UCSD-AML1 (cell line): ENCODE results near the gene CERS5.
"Not testable (repeated sequence)": the region's sequence is repeated elsewhere in the genome, so short reads cannot be mapped to it uniquely, and the experiment has no call there.

Experiments
- DNase-seq: peaks from one replicate; lab custom pipeline; 2025; ENCODE audit not compliant: unreplicated experiment; lab: John Stamatoyannopoulos, UW

The CERS5 gene

DNA sequence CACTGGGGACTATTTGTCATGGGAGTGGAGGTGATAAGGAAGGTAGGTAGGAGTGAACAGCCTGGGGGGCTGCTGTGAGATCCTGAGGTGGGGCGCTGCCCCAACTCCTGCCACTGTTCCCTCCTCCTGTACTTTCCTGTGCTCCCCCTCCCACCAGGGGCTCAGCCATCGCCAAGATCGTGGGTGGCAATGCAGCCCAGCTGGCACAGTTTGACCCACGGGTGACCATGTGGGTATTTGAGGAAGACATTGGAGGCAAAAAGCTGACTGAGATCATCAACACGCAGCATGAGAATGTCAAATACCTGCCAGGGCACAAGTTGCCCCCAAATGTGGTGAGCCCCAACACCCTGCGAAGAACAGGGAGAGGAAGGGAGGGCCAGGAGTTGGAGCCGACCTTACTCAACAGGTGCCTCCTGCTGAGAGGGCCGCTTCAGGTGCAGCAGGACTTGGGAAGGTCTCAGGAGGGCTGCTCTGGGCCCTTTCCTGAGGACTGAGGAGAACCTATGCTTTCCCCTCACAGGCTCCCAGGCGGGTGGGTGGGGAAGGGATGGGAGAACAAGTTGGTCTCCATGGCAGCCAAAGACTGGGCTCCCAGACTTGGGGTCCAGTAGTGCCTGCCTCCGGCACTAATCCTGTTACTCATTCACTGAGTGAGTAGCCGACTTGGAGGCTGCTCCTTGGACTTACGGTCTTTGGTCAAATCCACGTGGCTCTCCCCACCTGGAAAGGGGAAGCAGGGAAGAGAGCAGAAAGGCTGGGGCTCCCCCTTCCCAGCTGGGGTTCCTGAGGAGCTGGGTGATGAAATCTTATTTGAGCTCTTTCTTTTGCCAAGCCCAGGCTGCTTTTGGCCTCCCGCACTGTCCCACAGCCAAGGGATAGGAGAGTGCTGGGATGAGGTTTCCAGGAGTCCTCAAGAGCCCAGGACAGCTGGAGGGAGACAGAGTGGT lies 62.5 kb downstream of the CERS5 start:
- no peak for DNase-seq

DNA sequence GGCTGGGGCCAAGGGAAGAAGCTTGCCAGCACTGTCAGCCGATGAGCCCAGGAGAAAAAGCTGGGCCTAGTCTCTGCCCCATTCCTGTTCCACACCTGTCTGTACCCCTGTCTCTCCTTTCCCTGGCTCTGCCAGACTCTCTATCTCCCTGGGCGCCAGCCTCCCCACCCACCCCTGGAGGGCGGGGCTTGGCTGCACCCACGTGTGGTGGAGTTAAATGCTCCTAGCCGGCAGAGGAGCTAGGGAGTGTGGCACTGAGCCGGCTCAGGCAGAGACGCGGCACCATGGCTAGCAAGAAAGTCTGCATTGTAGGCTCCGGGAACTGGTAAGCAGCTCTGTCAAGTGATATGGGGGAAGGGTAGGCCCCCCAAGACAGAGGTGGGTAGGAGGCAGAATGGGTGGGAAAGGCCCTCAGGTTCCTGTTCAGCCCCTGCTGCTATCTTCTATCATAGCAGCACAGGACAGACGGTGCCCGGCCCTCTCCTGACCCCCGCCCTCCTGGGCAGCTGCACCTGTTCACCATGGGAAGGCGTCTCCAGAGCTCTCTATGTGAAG lies 63.3 kb downstream of the CERS5 start, which contains the start of gene GPD1:
Gene GPD1, plus strand, starts transcription at position 242 of the 555 bp plus-strand sequence. Its CDS starts 43 bp downstream, at position 285.
- no peak for DNase-seq

DNA sequence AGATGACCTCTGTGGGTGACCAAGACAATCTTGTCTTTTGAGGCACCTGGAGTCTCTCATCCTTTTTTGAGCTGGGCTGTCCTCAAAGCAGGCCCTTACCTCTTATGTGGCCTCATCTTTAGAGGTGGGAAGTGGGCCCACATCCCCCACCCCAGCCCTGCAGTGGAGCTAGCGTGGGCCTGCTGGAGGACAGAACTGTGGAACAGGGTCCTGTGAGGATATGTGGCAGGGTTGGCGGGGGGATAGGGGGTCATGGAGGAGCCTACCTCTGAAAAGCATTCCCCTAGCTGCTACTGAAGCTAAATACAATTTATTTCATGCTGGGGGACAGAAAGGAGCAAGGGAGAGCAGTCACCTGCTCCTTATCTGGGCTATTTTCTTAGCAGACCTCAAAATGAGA lies 63.8 kb downstream of the CERS5 start:
- DNase-seq = no peak

DNA sequence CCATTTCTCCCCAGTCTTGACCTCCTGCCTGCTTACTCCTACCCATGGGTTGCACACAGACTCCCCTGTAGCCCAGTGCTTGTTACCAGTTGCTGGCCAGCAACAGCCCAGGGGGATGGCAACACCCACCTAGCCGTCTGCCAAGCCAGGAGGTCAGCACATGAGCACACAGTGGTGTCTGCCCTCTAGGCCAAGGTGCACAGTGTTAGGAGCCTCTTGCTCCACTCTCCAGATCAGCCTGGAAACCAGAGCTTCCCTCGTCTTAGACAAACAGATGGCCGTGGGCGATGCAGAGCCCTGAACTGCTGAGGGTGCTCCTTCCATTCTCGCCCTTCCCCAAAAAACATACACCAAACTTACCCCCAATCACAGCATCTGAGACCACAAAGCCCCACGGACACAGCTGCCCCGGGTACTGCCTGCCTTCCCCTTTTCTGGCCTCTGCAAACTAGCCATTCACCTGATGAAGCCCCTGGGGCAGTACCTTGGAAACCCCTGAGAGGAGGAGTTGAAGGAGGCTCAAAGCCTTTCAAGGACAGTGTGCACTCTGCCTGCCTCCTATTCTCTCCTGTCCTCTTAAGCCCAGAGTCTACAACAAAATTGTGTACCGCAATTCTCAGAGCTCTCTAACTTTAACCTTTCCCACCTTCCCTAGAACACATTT lies 64.4 kb downstream of the CERS5 start:
- DNase-seq = no peak

DNA sequence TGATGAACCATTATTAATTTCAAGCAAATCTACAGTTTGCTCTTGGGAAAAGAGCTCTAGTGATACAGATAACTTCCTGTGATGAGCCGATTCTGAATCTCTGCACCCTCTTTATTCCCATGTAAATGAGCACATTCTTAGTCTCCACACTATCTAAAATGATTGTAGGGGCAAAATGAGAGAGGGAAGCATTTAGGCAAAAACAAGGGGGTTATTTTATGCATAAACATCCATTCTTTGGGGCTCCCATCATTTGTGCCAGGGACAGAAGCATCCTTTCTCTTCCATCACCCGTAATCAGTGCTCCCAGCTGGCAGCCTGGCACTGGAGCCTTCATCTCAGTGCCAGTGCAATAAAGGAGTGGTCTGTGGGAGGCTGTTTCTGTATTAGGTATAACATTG lies 65.0 kb downstream of the CERS5 start:
- DNase-seq = no peak

DNA sequence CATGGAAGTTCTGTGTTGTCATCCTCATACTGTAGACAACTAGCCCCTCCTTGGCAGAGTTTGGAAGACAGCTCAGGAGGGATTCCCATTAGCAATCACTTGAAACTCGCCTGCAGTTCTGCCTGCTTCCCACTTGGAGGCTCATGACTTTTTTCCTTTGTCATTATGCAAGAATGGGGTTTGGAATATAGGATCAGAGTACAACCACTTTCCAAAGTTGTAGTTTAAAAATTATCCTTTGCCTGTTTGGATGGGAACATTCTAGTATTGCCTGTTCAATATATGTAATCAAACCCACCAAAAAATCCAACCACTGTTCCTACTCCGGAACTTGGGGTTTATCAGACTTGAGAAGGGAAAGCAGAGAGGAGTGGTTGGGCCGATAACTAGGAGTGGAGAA lies 65.5 kb downstream of the CERS5 start:
- DNase-seq = no peak

DNA sequence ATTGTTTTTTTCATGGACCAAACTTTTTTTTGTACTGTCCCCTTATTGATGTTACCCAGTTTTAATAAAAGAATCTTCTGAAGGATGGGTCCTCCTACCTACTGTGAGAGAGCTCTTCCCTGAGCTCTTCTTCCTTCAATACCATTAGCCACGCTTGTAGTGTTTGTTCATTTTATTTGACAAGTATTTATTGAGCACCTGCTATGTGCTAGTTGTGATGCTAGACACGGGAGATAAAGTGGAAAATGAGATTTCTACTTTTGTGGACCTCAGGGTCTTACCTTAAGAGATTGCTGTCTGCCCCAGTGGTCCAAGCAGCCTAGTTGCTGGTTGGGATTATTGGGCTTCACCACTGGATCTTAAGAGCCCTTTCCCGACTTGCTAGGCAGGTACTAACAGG lies 66.6 kb downstream of the CERS5 start:
- DNase-seq = no peak

DNA sequence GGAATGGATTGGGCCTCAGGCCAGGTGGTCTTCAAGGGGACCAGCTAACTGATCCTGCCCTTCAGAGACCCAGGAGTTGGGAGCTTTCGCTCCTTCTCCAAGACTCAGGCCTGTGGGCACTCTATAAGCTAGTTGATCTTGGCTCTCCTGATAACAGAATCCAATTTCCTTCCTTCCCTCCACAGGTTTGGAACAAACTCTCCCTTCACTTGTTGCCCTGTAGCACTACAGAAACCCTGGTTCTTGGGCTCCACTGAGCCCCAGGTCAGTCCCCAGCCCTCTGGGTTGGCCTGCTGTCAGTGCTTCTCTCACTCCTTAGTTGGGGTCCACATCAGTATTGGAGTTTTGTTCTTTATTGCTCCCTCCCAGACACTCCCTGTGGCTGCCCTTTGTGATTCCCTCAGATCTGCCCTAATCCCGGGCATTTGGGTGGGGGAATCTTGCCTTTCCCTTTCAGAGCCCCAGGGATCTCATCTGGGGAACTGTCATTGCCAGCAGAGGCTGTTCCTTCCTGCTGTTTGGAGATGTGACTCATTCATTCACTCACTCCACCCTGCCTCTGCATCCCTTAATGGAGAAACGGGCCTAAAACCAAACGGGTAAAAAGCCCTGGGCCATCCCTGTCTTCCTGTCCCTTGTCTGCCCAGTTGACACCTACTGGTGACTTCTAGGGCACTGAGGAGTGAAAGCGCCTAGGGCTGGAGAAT lies 67.7 kb downstream of the CERS5 start:
- no peak for DNase-seq

GRCh38 chr12:50097952-50098351 lies 69.2 kb downstream of the CERS5 start:
- no peak for DNase-seq

DNA sequence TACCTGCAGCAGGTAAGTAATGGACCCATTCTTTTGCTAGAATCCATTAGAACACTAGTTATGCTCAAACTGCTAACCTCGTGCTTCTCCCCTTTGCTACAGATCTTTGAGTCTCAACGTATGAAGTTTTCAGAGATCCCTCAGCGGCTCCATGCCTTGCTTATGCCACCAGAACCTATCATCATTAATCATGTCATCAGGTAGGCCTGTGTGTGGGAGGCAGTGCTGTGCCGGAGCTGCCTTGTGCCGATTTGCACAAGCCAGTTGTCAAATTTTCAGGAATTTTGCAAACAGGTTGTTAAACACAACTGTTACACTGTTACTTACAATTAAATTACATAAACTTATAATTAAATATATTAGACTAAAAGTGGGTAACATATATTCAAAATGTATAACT lies 76.8 kb downstream of the CERS5 start:
- DNase-seq = no peak

GRCh38 chr12:50089730-50090129 lies 77.4 kb downstream of the CERS5 start:
- no peak for DNase-seq

- DNase-seq = no peak
These were observed 78.4 kb downstream of the CERS5 start for GRCh38 chr12:50088577-50089335.

DNA sequence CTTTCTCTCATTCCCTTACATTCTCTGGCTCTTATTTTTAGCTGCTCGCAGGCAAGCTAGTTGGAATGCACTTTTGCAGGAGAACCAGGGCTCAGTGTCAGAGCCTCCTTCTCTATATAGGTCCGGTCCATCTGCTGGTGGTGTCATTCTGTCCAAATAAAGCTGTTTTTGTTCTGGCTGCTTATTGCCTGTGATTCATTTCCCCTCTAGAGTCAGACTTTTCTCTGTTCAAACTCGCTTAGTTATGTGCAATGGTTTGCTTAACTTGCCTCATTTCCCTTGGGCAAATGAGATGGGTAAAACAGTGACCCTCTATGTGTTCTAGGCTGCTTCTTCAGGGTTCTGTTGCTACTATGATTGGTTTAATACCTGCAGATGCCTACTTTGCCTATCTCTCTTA lies 79.2 kb downstream of the CERS5 start:
- DNase-seq = no peak

- no peak for DNase-seq
These were observed 80.0 kb downstream of the CERS5 start for GRCh38 chr12:50087151-50087550.

DNA sequence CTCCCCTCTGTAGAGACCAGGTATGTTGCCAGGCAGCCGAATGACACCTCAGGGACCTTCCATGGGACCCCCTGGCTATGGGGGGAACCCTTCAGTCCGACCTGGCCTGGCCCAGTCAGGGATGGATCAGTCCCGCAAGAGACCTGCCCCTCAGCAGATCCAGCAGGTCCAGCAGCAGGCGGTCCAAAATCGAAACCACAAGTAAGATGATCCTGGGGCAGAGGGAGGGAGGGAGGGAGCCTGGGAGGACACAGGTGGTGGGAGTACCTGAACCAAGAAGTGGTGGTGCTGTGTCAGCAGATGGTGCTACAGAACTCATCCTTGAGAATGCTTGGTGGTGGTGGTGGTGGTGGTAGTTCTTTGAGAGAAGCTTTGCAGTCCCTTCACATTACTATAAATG lies 81.0 kb downstream of the CERS5 start:
- DNase-seq = no peak

DNA sequence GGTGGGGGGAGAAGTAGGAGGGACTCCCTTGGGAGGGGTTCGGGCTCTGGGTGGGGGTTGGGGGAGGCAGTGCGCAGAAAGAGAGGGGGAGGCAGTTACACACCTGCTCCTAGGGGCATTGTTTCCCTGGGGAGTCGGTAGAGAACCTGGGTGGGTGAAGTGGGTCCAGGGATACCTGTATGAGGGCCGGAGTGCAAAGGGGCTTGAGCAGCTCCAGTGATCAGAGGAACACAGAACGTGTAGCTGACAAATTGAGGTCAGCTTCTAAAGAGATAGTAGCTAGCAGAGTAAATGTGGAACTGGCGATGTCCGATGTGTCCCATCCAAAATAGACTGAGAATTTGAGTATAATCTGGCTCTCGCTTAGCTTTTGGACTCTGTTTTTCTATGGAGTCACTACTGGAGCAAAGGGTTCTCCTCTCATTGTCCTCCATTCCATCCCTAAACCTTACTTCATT lies 81.5 kb downstream of the CERS5 start:
- no peak for DNase-seq

DNA sequence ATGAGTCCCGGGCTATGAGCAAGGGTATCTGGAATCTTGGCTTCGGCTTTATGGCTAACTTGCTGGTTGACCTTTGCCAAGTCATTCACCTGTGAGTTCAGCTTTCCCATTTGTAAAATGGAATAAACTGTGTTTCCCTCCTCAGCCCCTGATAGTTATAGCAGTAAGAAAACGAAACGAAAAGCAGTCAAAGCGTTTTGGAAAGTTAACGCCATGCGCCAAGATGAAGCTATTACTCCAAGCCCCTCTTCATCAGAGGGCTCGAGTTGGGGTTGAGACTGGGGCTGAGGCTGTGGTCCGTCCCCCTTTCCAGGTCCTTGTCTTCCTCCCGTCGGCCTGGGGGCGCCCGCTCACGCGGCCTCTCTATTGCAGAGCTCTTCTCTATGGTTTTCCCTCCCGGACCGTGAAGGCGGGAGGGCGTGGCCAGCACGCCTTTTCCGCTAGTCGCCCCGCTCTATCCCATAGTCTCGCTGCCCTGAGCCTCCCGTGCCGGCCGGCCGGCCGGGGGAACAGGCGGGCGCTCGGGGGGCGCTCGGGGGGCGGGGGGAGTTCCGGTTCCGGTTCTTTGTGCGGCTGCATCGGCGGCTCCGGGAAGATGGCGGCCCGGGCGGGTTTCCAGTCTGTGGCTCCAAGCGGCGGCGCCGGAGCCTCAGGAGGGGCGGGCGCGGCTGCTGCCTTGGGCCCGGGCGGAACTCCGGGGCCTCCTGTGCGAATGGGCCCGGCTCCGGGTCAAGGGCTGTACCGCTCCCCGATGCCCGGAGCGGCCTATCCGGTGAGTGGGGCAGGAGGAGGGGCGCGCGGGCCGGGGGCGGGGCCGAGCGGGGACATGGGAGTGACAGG lies 82.2 kb downstream of the CERS5 start, which contains the start of gene SMARCD1:
Gene SMARCD1, plus strand, starts transcription at position 568 of the 840 bp plus-strand sequence. Its CDS starts 28 bp downstream, at position 596.
- DNase-seq = peak; percentile 93

- not testable (repeated sequence) for DNase-seq
These were observed 82.8 kb downstream of the CERS5 start for GRCh38 chr12:50084409-50084774.

DNA sequence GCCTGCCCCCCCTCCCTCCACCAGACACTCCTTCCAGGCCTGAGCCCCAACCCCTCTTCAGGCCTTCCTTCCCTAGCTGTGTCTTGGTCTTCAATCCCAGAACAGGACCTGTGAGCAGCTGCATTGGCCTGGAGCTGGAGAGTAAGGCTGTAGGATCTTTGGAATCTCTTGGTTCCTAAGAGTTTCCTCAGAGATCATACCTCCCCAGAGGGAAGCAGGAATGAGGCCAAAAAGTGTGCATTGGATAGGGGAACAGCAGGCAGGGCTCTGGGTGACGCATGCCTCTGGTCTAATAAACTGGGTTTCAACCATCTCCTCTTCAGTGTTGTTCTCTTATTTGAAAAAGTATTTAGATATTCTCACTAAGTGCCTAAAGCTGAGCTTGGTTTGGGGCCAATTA lies 83.9 kb downstream of the CERS5 start:
- no peak for DNase-seq
